Gastroesophageal sphincter (tissue), 4 donors: ENCODE results near the gene PLPP2. TPM values are rescaled to one million over a fixed set of nuclear protein-coding genes. Genes with fewer than 3 reads are reported as not detected.
A peak's percentile ranks its signal among the peaks of the same experiment; 100 is the strongest.

Experiments
- ATAC-seq: fragments of 150-250 bp; one replicate; pipeline ENCODE4 v1.9.1; 2016; ENCODE audit warnings: mild to moderate bottlenecking, moderate library complexity
- H3K27ac ChIP-seq, 4 donors: fragments of 200-600 bp; sonication (generic) in 3 of 4; 1 replicate in 3 of 4; 2 replicates in 1 of 4; pipeline ENCODE4 v1.5.1; 2016 to 2019
- H3K27me3 ChIP-seq: fragments of 200-600 bp; sonication (generic); one replicate; pipeline ENCODE4 v1.5.1; 2019
- H3K36me3 ChIP-seq, 2 donors: fragments of 200-600 bp; sonication (generic); one replicate each; pipeline ENCODE4 v1.5.1; 2019; ENCODE audit warnings: control low read depth in 1 of 2
- H3K4me1 ChIP-seq, 3 donors: fragments of 200-600 bp; sonication (generic); 1 replicate in 2 of 3; 2 replicates in 1 of 3; pipeline ENCODE4 v1.5.1; 2016 to 2019; ENCODE audit warnings: control low read depth in 2 of 3
- H3K4me3 ChIP-seq, 2 donors: fragments of 200-600 bp; sonication (generic); one replicate each; pipeline ENCODE4 v1.5.1; 2019; ENCODE audit warnings: mild to moderate bottlenecking in 1 of 2, moderate library complexity in 1 of 2
- H3K9me3 ChIP-seq, 3 donors: fragments of 200-600 bp; sonication (generic); one replicate each; pipeline ENCODE4 v1.5.1; 2017 to 2019; ENCODE audit warnings: control low read depth in 2 of 3
- EP300 ChIP-seq: sonication (generic); formaldehyde crosslinking; IDR thresholded peaks from one replicate; pipeline ENCODE4 v1.6.1; 2017; ENCODE audit warnings: antibody characterized with exemption, mild to moderate bottlenecking
- POLR2A ChIP-seq, 2 donors: fragments of 450-650 bp; IDR thresholded peaks; one replicate each; pipeline ENCODE4 v1.6.1; 2017; ENCODE audit warnings: antibody characterized with exemption in 2 of 2, mild to moderate bottlenecking in 2 of 2, moderate library complexity in 1 of 2
- POLR2AphosphoS5 ChIP-seq: sonication (generic); formaldehyde crosslinking; IDR thresholded peaks from one replicate; pipeline ENCODE4 v1.6.1; 2017; ENCODE audit warnings: antibody characterized with exemption
- WGBS, 2 donors: methylation state at CpG; one replicate each; pipeline ENCODE4 v1.1.5; 2018; ENCODE audit warnings: low coverage in 1 of 2; 5-methylcytosine and 5-hydroxymethylcytosine counted together
- total RNA-seq, 4 donors: library from RNA; depleted of rRNA; stranded (reverse); fragments of >200 nt; gene quantifications; one replicate each; pipeline ENCODE4 v1.1.0, GENCODE V29; 2016
- TF ChIP-seq, protein P1 (sequence below), 4 experiments: fragments of 200-600 bp in 2 of 4; fragments of 450-650 bp in 2 of 4; sonication (generic) in 1 of 4; IDR thresholded peaks; one replicate each; pipeline ENCODE4 v1.5.1; 2017 to 2019; ENCODE audit warnings: antibody characterized with exemption in 4 of 4, mild to moderate bottlenecking in 2 of 4, moderate library complexity in 2 of 4

Gene PLPP2
- total RNA-seq, 4 donors from 2014 or later: 2.3 to 26.4 (median 3.7) TPM

DNA sequence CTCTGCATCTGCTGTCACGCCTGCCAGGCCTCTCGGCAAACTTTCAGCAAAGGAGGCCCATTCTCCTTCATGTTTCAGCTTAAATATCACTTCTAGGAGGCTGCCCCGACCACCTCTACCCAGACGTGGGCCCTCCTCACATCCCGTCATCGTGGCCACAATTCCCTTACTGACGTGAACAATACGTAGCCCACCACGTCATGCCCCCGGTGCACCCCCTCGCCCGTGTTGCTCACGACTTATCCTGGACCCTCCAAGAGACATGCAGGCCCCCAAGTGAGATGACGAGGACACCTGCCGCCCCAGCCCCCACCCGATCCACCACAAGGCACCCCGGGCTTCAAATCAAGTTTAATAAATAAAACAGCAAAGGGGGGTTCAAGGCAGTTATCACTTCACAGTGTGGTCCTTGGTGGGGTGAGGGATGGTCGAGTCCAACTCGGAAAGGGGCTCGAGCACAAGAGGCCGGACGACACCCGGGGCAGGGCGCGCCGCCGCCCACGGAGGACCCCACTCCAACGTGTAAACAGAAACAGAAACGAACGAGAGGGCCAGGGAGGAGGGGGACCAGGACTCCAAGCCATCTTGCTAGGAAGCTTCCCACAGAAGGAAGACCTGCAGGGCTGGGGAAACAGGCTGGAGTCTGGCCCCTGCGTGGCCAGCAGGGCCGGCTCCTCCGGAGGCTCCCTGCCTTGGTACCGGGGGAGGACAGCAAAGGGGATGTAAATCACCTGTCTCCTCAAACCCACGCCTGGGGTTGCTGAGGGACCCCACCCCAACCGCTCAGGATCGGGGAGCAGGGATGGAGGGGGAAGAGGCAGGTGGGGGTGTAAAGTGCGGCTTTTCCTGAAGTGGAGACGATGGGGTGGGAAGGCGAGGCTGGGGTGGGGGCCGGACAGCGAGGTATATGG, 14.3 kb upstream of the PLPP2 start:
- Histone ChIP-seq H3K4me1 (peaks cover 0 to 23% (median 3%) of the 10 kb centered on the region in 3 donors), H3K9me3 (no peaks in the 10 kb centered on the region), H3K27ac (no peak overlapping the region), H3K4me3 (no peak overlapping the region), H3K36me3 (peaks cover 0 to 50% of the 10 kb centered on the region in 2 donors), H3K27me3 (no peaks in the 10 kb centered on the region)
- TF ChIP-seq, protein P1, sequence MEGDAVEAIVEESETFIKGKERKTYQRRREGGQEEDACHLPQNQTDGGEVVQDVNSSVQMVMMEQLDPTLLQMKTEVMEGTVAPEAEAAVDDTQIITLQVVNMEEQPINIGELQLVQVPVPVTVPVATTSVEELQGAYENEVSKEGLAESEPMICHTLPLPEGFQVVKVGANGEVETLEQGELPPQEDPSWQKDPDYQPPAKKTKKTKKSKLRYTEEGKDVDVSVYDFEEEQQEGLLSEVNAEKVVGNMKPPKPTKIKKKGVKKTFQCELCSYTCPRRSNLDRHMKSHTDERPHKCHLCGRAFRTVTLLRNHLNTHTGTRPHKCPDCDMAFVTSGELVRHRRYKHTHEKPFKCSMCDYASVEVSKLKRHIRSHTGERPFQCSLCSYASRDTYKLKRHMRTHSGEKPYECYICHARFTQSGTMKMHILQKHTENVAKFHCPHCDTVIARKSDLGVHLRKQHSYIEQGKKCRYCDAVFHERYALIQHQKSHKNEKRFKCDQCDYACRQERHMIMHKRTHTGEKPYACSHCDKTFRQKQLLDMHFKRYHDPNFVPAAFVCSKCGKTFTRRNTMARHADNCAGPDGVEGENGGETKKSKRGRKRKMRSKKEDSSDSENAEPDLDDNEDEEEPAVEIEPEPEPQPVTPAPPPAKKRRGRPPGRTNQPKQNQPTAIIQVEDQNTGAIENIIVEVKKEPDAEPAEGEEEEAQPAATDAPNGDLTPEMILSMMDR (IDR thresholded peaks at IDR 0.05): no peak
- TF ChIP-seq EP300: no peak
- ATAC-seq: no peak
- 67 to 93% methylated on average over 3 to 14 of the region's 43 CpGs for WGBS, 2 donors

DNA sequence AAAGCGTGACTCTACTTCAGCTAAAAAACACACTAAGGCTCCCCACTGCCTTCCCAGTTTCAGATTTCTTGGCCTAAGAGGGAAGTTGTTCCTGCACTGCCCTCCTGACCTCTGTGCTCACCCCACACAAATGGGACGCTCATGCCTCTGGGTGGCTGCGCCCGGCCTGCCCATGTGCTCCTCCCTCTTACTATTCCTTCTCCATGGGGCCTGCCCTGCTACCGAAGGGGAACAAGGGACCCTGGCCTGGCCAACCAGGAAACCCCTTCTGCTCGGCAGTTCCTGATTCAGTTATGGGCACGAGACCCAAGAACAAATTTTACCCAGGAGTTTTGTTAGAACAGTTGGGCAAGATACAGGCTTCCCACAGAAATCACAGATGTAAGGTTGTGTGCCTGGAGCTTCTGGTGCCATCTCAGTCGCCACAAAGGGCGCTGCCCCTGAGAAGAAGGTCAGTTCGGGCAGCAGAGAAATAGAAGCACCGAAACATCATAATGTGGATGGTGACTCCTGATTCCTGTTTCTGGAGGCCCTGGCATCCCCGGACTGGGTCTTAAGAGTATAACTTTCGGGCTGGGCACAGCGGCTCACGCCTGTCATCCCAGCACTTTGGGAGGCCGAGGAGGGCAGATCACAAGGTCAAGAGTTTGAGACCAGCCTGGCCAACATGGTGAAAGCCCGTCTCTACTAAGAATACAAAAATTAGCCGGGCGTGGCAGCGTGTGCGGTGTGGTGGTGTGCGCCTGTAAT, 5.4 kb upstream of the PLPP2 start:
- H3K9me3 ChIP-seq: no peaks in the 10 kb centered on the region
- ATAC-seq: peak; percentile 74
- peak overlapping the region in 2 of 4 donors; percentile 62 to 74 for H3K27ac ChIP-seq
- peaks cover 35% of the 10 kb centered on the region for H3K27me3 ChIP-seq
- H3K4me3 ChIP-seq: no peak overlapping the region
- TF ChIP-seq POLR2A (IDR thresholded peaks at IDR 0.05): no peak
- TF ChIP-seq, protein P1 (IDR thresholded peaks at IDR 0.05): no peak
- TF ChIP-seq EP300: no peak
- no peak for TF ChIP-seq POLR2AphosphoS5
- no peaks in the 10 kb centered on the region for H3K36me3 ChIP-seq
- 75 to 90% methylated on average over 3 to 9 of the region's 22 CpGs for WGBS, 2 donors
- H3K4me1 ChIP-seq: peaks cover 0 to 42% (median 12%) of the 10 kb centered on the region in 3 donors

DNA sequence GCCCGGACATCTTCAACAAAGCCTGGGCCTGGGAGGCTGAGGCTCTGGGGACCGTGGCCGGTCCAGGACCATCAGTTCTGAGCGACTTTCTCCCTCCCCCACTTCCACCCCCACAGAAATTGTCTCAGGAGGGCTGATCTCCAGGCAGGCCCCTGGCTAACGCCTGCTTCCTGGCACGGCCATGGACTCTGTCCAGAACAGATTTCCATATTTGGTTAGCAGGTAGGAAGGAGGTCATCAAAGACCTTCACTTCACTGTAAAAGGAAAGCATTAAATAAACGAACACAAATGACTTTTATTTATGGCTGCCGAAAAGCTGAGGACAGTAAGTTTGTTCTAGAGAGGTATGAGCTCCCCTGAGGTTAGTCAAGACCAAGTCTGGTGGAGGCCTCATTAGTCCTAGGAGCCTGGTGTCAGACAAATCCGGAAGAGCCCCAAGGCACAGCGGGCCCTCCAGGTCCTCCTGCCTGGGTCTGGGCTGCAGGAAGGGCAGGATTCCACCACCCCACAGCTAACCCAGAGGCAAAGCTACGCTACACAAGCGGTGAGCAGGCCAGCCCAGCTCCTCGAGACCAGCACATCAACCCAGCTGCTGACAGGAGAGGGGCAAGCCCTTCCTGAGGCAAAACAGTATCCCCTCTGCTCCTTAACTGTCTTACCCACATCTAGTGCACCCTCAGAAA, 4.6 kb upstream of the PLPP2 start:
- no peak overlapping the region for H3K4me3 ChIP-seq
- 44% methylated on average over 4 to 8 of the region's 13 CpGs for WGBS, 2 donors
- no peaks in the 10 kb centered on the region for H3K36me3 ChIP-seq
- TF ChIP-seq, protein P1 (IDR thresholded peaks at IDR 0.05): no peak
- no peak for TF ChIP-seq EP300
- no peak for TF ChIP-seq POLR2AphosphoS5
- TF ChIP-seq POLR2A (IDR thresholded peaks at IDR 0.05): no peak
- peaks cover 43% of the 10 kb centered on the region for H3K27me3 ChIP-seq
- peaks cover 0 to 50% (median 15%) of the 10 kb centered on the region in 3 donors for H3K4me1 ChIP-seq
- no peaks in the 10 kb centered on the region for H3K9me3 ChIP-seq
- peak; percentile 35 for ATAC-seq
- peak overlapping the region in 3 of 4 donors; percentile 62 to 74 (median 64) for H3K27ac ChIP-seq

DNA sequence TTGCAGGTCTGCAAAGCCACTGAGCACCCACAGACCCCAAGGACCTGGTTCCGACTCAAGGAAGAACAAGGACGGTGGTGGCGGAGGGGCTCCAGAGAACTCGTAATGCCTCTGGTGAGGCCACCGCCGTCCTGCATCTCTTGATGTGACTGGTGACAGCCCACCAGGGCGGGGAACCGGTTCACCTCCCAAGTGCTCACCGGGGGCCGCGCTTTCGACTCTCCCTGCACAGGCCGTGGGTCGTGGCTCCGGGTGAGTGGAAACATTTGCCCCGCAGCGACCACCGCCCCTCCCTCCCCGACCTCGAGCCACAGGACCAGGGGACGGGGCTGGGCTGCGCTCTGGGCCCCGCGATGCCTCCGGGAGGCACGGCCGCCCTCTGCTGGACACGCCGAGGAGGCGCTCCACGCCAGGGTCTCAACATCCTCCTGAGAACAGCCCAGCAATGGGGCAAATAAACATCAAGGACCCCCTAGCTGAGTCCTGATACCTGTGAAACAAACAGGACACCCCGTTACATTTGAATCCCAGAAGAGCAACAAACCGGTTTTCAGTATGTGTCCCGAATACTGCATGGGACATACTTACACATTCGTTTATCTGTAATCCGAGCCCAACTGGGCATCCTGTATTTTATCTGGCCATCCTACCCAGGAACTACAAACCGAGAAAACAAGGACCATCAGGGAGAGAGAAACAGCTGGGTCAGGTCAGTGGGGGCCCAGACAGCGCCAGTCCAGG, 3.9 kb upstream of the PLPP2 start:
- Histone ChIP-seq H3K27ac (peak overlapping the region in 3 of 4 donors; percentile 62 to 74 (median 64)), H3K4me3 (peak overlapping the region in 1 of 2 donors; percentile 40), H3K27me3 (peaks cover 50% of the 10 kb centered on the region), H3K36me3 (no peaks in the 10 kb centered on the region), H3K9me3 (no peaks in the 10 kb centered on the region), H3K4me1 (peaks cover 0 to 57% (median 18%) of the 10 kb centered on the region in 3 donors)
- WGBS, 2 donors: 22% methylated on average over 4 of the region's 38 CpGs; no CpG with 5 or more reads in 1 of the 2 donors
- peak; percentile 55 for ATAC-seq
- TF ChIP-seq, protein P1 (IDR thresholded peaks at IDR 0.05): peak in 3 of 4 experiments; percentile 43 to 75 (median 64)
- TF ChIP-seq EP300: no peak
